Activated naive CD4-positive, alpha-beta T cell treated with anti-CD3 and anti-CD28 coated beads, Interleukin-2, amount 50 U/mL, for 16 hours (primary cell): ENCODE measurements around the gene CDC20.
"Not testable (repeated sequence)": the region's sequence is repeated elsewhere in the genome, so short reads cannot be mapped to it uniquely, and the experiment has no call there.

Experiments
- DNase-seq: peaks from one replicate; pipeline ENCODE4 v3.0.0-alpha.2; 2020

Gene CDC20

DNA sequence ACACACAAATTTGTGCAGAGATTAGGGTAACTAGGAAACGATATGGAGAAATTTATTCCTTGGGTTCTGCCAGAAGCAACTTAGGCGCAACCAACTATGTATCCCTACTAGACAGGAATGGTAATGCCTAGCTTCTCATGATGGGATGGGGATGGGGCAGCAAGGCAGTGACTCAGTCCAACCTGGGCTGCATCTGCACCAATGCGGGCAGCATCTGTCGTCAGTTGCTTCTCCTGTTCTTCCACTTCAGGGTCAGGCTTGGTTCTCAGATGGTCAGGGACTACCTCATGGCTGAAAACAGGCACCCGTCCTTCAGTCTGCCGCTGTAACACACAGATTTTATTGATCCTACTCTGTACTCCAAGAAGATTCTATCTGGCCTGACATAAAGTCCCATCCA is 27.9 kb downstream of the CDC20 start:
- no peak for DNase-seq

DNA sequence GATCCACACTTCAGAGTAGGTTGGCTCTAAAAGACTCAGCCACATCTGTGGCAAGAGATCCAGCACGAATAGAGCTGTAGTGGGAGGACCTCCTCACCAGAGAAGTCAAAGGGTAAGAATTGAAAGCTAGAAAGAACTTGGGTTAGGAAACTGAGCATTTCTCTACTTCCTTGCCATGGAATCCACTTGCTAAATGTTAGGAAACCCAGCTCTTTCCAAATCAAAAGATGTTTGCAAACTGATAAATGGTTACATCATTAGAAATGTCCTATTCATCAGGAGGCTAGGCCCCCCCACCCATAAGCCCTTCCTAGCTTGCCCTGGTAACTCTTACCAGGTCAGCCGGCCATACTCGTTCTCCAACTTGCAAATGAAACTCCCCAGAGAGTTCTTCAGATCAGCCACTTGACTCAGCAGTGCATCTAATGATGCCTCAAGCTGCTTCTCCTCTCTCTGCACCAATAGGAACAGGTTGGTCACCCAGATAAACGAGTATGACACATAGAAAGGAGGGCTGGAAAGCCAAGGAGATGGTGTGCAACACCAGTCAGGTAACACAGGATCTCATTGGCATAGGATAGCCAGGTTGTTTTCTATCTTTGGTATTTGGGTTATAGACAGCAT is 29.3 kb downstream of the CDC20 start:
- DNase-seq = no peak

DNA sequence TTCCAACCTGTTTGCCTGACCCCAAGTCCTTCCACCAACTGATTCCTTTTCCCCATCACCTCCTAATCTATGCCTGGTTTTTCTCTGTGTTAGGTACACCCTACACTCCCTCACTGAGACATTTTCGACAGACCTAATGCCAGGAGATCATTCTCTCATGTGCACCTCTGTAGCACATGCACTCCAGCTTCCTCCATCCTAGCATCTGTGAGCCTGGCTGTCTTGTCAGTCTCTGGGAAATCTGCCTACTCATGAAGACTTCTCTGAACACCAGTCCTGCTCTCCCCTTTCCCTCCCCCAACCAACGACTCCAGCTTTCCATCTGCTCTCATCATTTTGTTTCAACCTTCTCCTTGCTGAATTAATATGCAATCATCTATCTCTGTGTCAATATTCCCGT is 29.8 kb downstream of the CDC20 start:
- DNase-seq = no peak

- peak; percentile 92 for DNase-seq
Observed at GRCh38 chr1:43389326-43390313, 30.8 kb downstream of the CDC20 start, which contains the start of the genes MED8 and SZT2. MED8 (minus strand) TSS chr1:43389800; CDS start chr1:43389764, 36 bp downstream. SZT2 (plus strand) TSS chr1:43389899; CDS start chr1:43389969, 70 bp downstream.

DNA sequence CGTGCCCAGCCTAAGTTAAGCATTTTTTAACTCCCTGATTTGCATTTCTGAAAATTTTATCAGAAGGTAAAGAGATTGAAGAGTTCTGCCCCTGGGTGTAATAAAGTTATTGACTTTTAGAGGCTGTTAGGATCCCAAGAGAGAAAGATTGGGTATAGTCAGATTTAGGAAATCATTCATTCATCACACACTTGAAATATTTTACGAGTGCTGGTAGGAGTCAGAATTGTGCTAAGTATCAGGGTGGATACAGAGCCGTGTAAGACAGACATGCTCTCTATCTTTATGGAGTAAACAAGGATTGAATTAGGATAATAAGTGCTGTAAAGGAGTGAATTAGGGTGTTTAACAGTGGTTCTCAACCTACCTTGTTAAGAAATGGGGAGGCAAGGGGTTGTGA is 33.9 kb downstream of the CDC20 start:
- DNase-seq = no peak

GRCh38 chr1:43395523-43395922 is 36.7 kb downstream of the CDC20 start:
- DNase-seq = no peak

- DNase-seq = no peak
Observed at GRCh38 chr1:43396059-43396458, 37.3 kb downstream of the CDC20 start.

- DNase-seq = no peak
Observed at GRCh38 chr1:43398227-43398626, 39.4 kb downstream of the CDC20 start.

GRCh38 chr1:43400441-43400840 is 41.7 kb downstream of the CDC20 start:
- DNase-seq = not testable (repeated sequence)

GRCh38 chr1:43402089-43402865 is 43.5 kb downstream of the CDC20 start:
- no peak for DNase-seq

GRCh38 chr1:43404353-43404752 is 45.6 kb downstream of the CDC20 start:
- no peak for DNase-seq

DNA sequence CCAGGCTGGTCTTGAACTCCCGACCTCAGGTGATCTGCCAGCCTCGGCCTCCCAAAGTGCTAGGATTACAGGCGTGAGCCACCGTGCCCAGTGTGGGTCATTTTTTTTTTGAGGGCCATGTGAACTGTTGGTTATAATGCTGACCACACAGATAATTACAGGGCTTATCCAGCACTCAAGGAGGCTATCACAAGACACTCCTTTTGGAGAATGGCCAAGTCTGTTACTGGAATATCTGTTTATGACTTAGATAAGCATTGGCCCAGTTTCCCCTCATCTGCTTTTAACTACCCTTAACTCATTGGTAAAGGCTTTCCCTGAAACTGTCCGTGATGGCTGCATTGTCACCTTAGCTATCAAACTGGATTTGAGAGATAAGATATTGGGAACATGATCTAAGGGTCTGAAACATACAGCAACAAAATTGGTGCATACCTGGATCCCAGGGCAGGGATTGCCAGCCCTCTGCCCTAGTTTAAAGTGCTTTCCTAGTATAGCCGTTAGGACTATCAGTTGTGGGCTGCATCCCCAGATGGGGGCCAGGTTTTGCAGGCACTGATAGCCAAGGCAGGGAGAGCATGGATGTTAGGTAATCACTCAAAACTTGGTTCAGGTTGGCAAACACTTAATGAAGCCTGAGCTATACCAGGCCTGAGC is 46.6 kb downstream of the CDC20 start:
- DNase-seq = no peak

- no peak for DNase-seq
Observed at GRCh38 chr1:43405876-43406234, 47.1 kb downstream of the CDC20 start.

GRCh38 chr1:43410571-43410970 is 51.8 kb downstream of the CDC20 start:
- no peak for DNase-seq
